K562 (cell line): ENCODE data around the gene PFN3. TPM values are rescaled to one million over a fixed set of nuclear protein-coding genes. Genes with fewer than 3 reads are reported as not detected.
A peak's percentile ranks its signal among the peaks of the same experiment; 100 is the strongest.

Source experiments
- ATAC-seq: fragments of 200-7000 bp; cut with Tn5 transposase; 3 replicates; pipeline ENCODE4 v1.9.1; 2020; ENCODE audit warnings: moderate library complexity
- BruUV-seq: library from RNA; stranded (reverse); fragments of 400-500 nt; replicated peaks from 2 replicates; lab custom pipeline; 2021; lab: Mats Ljungman, UMichigan
- CTCF ChIA-PET: fragments of 300-600 bp; formaldehyde crosslinking; extraction: SDS; loops from one replicate; lab custom pipeline; 2021; ENCODE audit warnings: low intra/inter-chr PET ratio; lab: Yijun Ruan, JAX
- POLR2A ChIA-PET: fragments of 300-600, 350-650 bp; sonication (Branson Sonifier 250); formaldehyde crosslinking; extraction: SDS; loops from one replicate; lab custom pipeline; 2021; ENCODE audit warnings: antibody characterized with exemption, inconsistent platforms; lab: Yijun Ruan, JAX
- DNase-seq, 4 experiments: peaks; one replicate each; pipeline versions ENCODE4 v3.0.0 to v3.0.0-alpha.2; 2011 to 2018; ENCODE audit warnings: low spot score in 3 of 4, mixed read lengths in 3 of 4; ENCODE audit errors: extremely low read depth in 1 of 4
- FAIRE-seq: peaks from 2 replicates; lab custom pipeline; 2011; peaks lifted over from hg19 to GRCh38; lab: Jason Lieb, UNC
- H2AFZ ChIP-seq: 2 replicates; pipeline ENCODE4 v1.6.0; 2011; ENCODE audit warnings: low read depth, low read length, control low read depth, inconsistent platforms
- H3K27ac ChIP-seq: fragments of 200-600 bp; 3 replicates; pipeline ENCODE4 v1.8.0; 2011; ENCODE audit warnings: low read depth, mild to moderate bottlenecking, control low read depth, inconsistent platforms, low read length, moderate library complexity, mixed read lengths; ENCODE audit errors: extremely low read depth
- H3K27me3 ChIP-seq, 2 experiments: fragments of 300-600 bp in 1 of 2; 2 replicates in 1 of 2; 3 replicates in 1 of 2; pipeline versions ENCODE4 v1.6.0 to v1.8.0; 2011; ENCODE audit warnings: inconsistent platforms in 2 of 2, low read length in 2 of 2, mild to moderate bottlenecking in 1 of 2, mixed read lengths in 1 of 2, moderate library complexity in 1 of 2; ENCODE audit not compliant: control insufficient read depth in 2 of 2, insufficient read depth in 2 of 2
- H3K36me3 ChIP-seq: fragments of 300-600 bp; 3 replicates; pipeline ENCODE4 v1.8.0; 2011; ENCODE audit warnings: mild to moderate bottlenecking, low read length, inconsistent platforms; ENCODE audit not compliant: control insufficient read depth, insufficient read depth
- H3K4me1 ChIP-seq, 2 experiments: fragments of 200-600 bp in 1 of 2; replicated peaks in 1 of 2; 2 replicates in 1 of 2; 3 replicates in 1 of 2; pipeline versions ENCODE4 v1.5.1 to v1.8.0; 2011; ENCODE audit warnings: inconsistent platforms in 2 of 2, low read length in 2 of 2, mild to moderate bottlenecking in 1 of 2, mixed read lengths in 1 of 2, moderate library complexity in 1 of 2; ENCODE audit not compliant: control insufficient read depth in 2 of 2, insufficient read depth in 2 of 2
- H3K4me2 ChIP-seq: 2 replicates; pipeline ENCODE4 v1.6.1; 2011; ENCODE audit warnings: low read length, control low read depth, inconsistent platforms, mixed read lengths; ENCODE audit not compliant: insufficient read depth
- H3K4me3 ChIP-seq: fragments of 200-600 bp; sonication (generic), shearing (Covaris generic); 2 replicates; pipeline ENCODE4 v1.5.1; 2016; ENCODE audit warnings: control low read depth, inconsistent platforms
- H3K79me2 ChIP-seq: fragments of 200-600 bp; 3 replicates; pipeline ENCODE4 v1.8.0; 2011; ENCODE audit warnings: low read length, inconsistent platforms; ENCODE audit not compliant: control insufficient read depth, insufficient read depth
- H3K9ac ChIP-seq, 2 experiments: 2 replicates each; pipeline versions ENCODE4 v1.6.0 to v1.6.1; 2011; ENCODE audit warnings: low read depth in 2 of 2, low read length in 2 of 2, control low read depth in 1 of 2, inconsistent platforms in 1 of 2, mild to moderate bottlenecking in 1 of 2, mixed read lengths in 1 of 2; ENCODE audit not compliant: insufficient read depth in 1 of 2
- H3K9me1 ChIP-seq: one replicate; pipeline ENCODE4 v1.6.0; 2011; ENCODE audit warnings: inconsistent platforms, mild to moderate bottlenecking, low read length, moderate library complexity; ENCODE audit not compliant: control insufficient read depth, insufficient read depth
- H3K9me3 ChIP-seq: replicated peaks from 2 replicates; pipeline ENCODE4 v1.5.1; 2011; ENCODE audit warnings: low read depth, low read length, inconsistent platforms; ENCODE audit not compliant: control insufficient read depth, insufficient read depth
- H4K20me1 ChIP-seq: replicated peaks from 2 replicates; pipeline ENCODE4 v1.6.1; 2011; ENCODE audit warnings: low read length, inconsistent platforms, mixed read lengths; ENCODE audit not compliant: control insufficient read depth, insufficient read depth
- C11orf30 ChIP-seq: fragments of 450-650 bp; IDR thresholded peaks from 2 replicates; pipeline ENCODE4 v1.6.1; 2016; ENCODE audit warnings: low read depth, mild to moderate bottlenecking
- CHCHD3 ChIP-seq: fragments of 250-450 bp; sonication (Bioruptor Pico); IDR thresholded peaks from 2 replicates; pipeline ENCODE4 v2.1.2; 2022; ENCODE audit warnings: mild to moderate bottlenecking
- EGR1 ChIP-seq: fragments of 450-650 bp; conservative IDR thresholded peaks from 2 replicates; pipeline ENCODE4 v1.6.1; 2017; ENCODE audit warnings: mild to moderate bottlenecking
- ETV1 ChIP-seq: fragments of 450-650 bp; conservative IDR thresholded peaks from 2 replicates; pipeline ENCODE4 v1.6.1; 2016; ENCODE audit warnings: missing genetic modification characterization, control low read depth, low read depth, missing compliant biosample characterization
- LARP7 ChIP-seq: fragments of 450-650 bp; IDR thresholded peaks from 2 replicates; pipeline ENCODE4 v1.6.1; 2016
- SMAD4 ChIP-seq: fragments of 250-450 bp; sonication (Bioruptor Pico); conservative IDR thresholded peaks from 2 replicates; pipeline ENCODE4 v1.8.0; 2021; ENCODE audit warnings: inconsistent platforms, mild to moderate bottlenecking, moderate library complexity
- SRSF3 ChIP-seq: fragments of 200-400 bp; formaldehyde crosslinking; IDR thresholded peaks from 2 replicates; pipeline ENCODE4 v1.6.1; 2016; ENCODE audit warnings: mild to moderate bottlenecking, low read length, moderate library complexity; ENCODE audit not compliant: insufficient read depth
- TBL1XR1 ChIP-seq, 2 experiments: IDR thresholded peaks; 2 replicates each; pipeline ENCODE4 v1.6.1; 2012; ENCODE audit warnings: improper control_type of control experiment in 2 of 2, low read length in 2 of 2, mild to moderate bottlenecking in 1 of 2
- USF2 ChIP-seq: sonication (generic); formaldehyde crosslinking; IDR thresholded peaks from 2 replicates; pipeline ENCODE4 v1.5.0; 2020; ENCODE audit warnings: missing genetic modification reagents
- ZNF740 ChIP-seq, 3 experiments: fragments of 200-800 bp in 1 of 3; sonication (Bioruptor generic) in 1 of 3; sonication (generic) in 1 of 3; formaldehyde crosslinking in 1 of 3; IDR thresholded peaks; 2 replicates each; pipeline versions ENCODE4 v1.6.1 to v1.8.0; 2016 to 2022; ENCODE audit warnings: mild to moderate bottlenecking in 2 of 3, missing compliant biosample characterization in 2 of 3, missing genetic modification characterization in 2 of 3, missing genetic modification reagents in 1 of 3
- ZNF778 ChIP-seq: fragments of 450-650 bp; formaldehyde crosslinking; IDR thresholded peaks from 2 replicates; pipeline ENCODE4 v1.4.0; 2020; ENCODE audit warnings: mild to moderate bottlenecking, moderate library complexity
- WGBS: fragments of 100-300 bp; shearing (Covaris generic); methylation state at CpG from one replicate; pipeline ENCODE4 v1.1.6; 2016; ENCODE audit warnings: low coverage, mixed read lengths; ENCODE audit not compliant: insufficient coverage; ENCODE audit errors: missing lambda C conversion rate; 5-methylcytosine and 5-hydroxymethylcytosine counted together
- in situ Hi-C: fragments of 300-500 bp; cut with MboI; formaldehyde crosslinking; loops from 4 replicates; pipeline ENCODE4 v1.15.0; 2018; ENCODE audit warnings: inconsistent platforms, mixed read lengths
- intact Hi-C: fragments of 100-400 bp; cut with micrococcal nuclease; formaldehyde crosslinking; loops from 2 replicates; pipeline ENCODE4 v1.14.2; 2022
- polyA plus RNA-seq, 8 experiments: library from polyadenylated mRNA; depleted of rRNA in 4 of 8; stranded (reverse) in 5 of 8; unstranded in 3 of 8; fragments of >200 nt; fragmentation: Nextera tagmentation in 2 of 8; fragmentation: Illumina TruSeq in 1 of 8; extraction: Ambion mirVana in 2 of 8; extraction: Trizol in 1 of 8; gene quantifications; 2 replicates each; pipeline versions ENCODE4 v1.2.1 to v1.2.3, GENCODE V29; 2011 to 2014; ENCODE audit warnings: inconsistent platforms in 1 of 8, missing spikeins in 1 of 8
- total RNA-seq, 7 experiments: library from RNA; depleted of rRNA in 6 of 7; stranded (reverse); fragments of >200 nt in 6 of 7; fragmentation: Illumina TruSeq in 2 of 7; extraction: Trizol in 2 of 7; gene quantifications; 2 replicates each; pipeline versions ENCODE4 v1.2.1 to v1.2.3, GENCODE V29; 2011 to 2021; ENCODE audit warnings: low replicate concordance in 1 of 7
- TF ChIP-seq, protein P1 (sequence below): sonication (generic); IDR thresholded peaks from 2 replicates; pipeline ENCODE4 v1.6.1; 2016
- TF ChIP-seq, protein P2 (sequence below): fragments of 450-650 bp; IDR thresholded peaks from 2 replicates; pipeline ENCODE4 v1.6.1; 2014; ENCODE audit warnings: low read depth, mild to moderate bottlenecking, moderate library complexity, borderline replicate concordance
- TF ChIP-seq, protein P3 (sequence below): sonication (generic); formaldehyde crosslinking; IDR thresholded peaks from 2 replicates; pipeline ENCODE4 v1.8.1; 2022; ENCODE audit warnings: missing genetic modification reagents

Gene PFN3
- total and polyA plus RNA-seq, 9 of the 15 experiments (the other 6 are each of a cell fraction or from before 2014, with no cell fraction given) = not detected

DNA sequence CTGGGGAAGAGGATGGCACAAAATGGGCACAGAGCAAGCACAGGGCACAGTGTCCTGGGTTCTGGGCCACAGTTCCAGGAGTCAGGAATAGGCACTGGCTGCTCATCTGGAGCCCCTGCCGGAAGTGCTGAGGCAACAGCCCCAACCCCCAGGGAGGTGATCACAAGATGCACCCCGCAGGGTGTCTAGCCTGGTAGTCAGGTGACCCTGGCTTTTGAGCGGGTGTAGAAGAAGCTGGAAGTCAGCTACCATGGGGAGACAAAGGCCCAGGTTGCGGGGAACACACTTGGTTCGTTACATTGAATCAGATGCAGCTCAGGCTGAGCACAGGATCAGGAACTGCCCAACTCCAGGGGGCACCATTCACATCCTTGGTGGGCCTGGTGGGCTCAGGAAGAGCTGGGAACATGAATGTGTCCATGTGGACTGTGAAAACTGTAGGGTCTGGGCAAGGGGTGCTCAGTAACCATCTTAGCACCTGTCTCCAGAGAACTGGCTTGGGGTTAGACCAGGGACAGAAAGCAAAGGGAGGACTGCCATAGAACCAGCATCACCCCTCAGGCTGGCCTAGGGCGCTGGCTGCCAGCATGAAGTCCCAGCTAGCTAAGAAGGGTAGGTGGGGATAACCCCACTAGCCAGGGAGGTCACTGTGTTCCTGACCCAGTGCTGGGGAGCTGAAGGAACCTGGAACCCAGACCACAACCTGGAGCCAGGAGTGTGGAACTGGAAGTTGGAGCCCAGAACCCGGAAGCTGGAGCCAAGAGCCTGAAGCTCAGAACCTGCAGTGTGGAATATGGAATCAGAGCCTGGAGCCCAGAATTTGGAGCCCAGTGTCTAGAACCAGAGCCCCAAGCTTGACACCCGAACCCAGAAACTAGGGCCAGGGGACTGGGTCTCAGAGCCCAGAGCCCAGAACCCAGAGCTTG, 22.3 kb downstream of the PFN3 start:
- no peak for DNase-seq
- in situ Hi-C loops = no loop called here
- Histone ChIP-seq H3K4me1 (peaks cover 16 to 29% of the 10 kb centered on the region in 2 experiments), H2AFZ (peak overlapping the region; percentile 97), H3K27ac (peak overlapping the region; percentile 88), H3K27me3 (no peaks in the 10 kb centered on the region), H3K4me3 (no peak overlapping the region), H3K9me1 (peaks cover 4% of the 10 kb centered on the region), H3K9ac (peak overlapping the region; percentile 53 to 65), H3K4me2 (0 out of 2 replicates have a peak overlapping the region, but pooled peaks have one; percentile 14), H3K36me3 (peaks cover 3% of the 10 kb centered on the region; the same call in 1 of the 3 replicates), H4K20me1 (no peaks in the 10 kb centered on the region), H3K79me2 (no peaks in the 10 kb centered on the region), H3K9me3 (no peaks in the 10 kb centered on the region)
- WGBS = 83% methylated on average over 8 of the region's 8 CpGs
- ChIA-PET POLR2A (interaction anchor here (0.6 to 2.3 kb wide), 17 partner anchors 8 to 200 kb away, joined by 3 to 18 read pairs (median 4); partner anchors contain the start of genes GRK6, LMAN2 and PDLIM7), CTCF (no interaction called here)
- intact Hi-C loops = no loop called here
- FAIRE-seq = no peak
- peak; percentile 3; the same call in 1 of the 3 replicates for ATAC-seq
- BruUV-seq = no TSS peak
- TF ChIP-seq C11orf30 = no peak
- no peak for TF ChIP-seq ZNF778 (CRISPR knock-in tag)
- TF ChIP-seq, protein P1, sequence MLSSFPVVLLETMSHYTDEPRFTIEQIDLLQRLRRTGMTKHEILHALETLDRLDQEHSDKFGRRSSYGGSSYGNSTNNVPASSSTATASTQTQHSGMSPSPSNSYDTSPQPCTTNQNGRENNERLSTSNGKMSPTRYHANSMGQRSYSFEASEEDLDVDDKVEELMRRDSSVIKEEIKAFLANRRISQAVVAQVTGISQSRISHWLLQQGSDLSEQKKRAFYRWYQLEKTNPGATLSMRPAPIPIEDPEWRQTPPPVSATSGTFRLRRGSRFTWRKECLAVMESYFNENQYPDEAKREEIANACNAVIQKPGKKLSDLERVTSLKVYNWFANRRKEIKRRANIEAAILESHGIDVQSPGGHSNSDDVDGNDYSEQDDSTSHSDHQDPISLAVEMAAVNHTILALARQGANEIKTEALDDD = no peak
- TF ChIP-seq, protein P2, sequence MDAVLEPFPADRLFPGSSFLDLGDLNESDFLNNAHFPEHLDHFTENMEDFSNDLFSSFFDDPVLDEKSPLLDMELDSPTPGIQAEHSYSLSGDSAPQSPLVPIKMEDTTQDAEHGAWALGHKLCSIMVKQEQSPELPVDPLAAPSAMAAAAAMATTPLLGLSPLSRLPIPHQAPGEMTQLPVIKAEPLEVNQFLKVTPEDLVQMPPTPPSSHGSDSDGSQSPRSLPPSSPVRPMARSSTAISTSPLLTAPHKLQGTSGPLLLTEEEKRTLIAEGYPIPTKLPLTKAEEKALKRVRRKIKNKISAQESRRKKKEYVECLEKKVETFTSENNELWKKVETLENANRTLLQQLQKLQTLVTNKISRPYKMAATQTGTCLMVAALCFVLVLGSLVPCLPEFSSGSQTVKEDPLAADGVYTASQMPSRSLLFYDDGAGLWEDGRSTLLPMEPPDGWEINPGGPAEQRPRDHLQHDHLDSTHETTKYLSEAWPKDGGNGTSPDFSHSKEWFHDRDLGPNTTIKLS = peak; percentile 17; the same call in 1 of the 2 replicates
- TF ChIP-seq, protein P3, sequence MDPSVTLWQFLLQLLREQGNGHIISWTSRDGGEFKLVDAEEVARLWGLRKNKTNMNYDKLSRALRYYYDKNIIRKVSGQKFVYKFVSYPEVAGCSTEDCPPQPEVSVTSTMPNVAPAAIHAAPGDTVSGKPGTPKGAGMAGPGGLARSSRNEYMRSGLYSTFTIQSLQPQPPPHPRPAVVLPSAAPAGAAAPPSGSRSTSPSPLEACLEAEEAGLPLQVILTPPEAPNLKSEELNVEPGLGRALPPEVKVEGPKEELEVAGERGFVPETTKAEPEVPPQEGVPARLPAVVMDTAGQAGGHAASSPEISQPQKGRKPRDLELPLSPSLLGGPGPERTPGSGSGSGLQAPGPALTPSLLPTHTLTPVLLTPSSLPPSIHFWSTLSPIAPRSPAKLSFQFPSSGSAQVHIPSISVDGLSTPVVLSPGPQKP (CRISPR knock-in tag) = no peak
- TF ChIP-seq TBL1XR1 (IDR thresholded peaks at IDR 0.05; ENCODE audit: low read length in 2 of 2) = no peak
- TF ChIP-seq EGR1 = no peak
- peak; percentile 40; the same call in 1 of the 2 replicates for TF ChIP-seq ETV1 (tag)
- no peak for TF ChIP-seq SRSF3
- TF ChIP-seq USF2 (CRISPR knock-in tag) = 0 out of 2 replicates have a peak, but pooled peaks have one; percentile 4
- TF ChIP-seq ZNF740 (CRISPR knock-in tag; IDR thresholded peaks at IDR 0.05) = no peak
- TF ChIP-seq ZNF740 (tag; IDR thresholded peaks at IDR 0.05) = no peak
- no peak for TF ChIP-seq LARP7
- TF ChIP-seq SMAD4 = peak; percentile 16; the same call in 1 of the 2 replicates
- TF ChIP-seq CHCHD3 = no peak
